BJ (cell line): Measurements from ENCODE around the gene FAM3C. TPM values are rescaled to one million over a fixed set of nuclear protein-coding genes. Genes with fewer than 3 reads are reported as not detected.

Source experiments
- CTCF ChIA-PET: fragments of 350-600 bp; formaldehyde crosslinking; extraction: SDS; loops from one replicate; lab custom pipeline; 2021; ENCODE audit warnings: antibody characterized with exemption, inconsistent platforms; lab: Yijun Ruan, JAX
- POLR2A ChIA-PET: fragments of 300-600 bp; sonication (Branson Sonifier 250); formaldehyde crosslinking; extraction: SDS; loops from one replicate; lab custom pipeline; 2021; ENCODE audit warnings: antibody characterized with exemption; lab: Charles Lee
- DNase-seq: peaks from one replicate; pipeline ENCODE4 v3.0.0-alpha.2; 2011; ENCODE audit warnings: low read depth
- H3K27me3 ChIP-seq: 2 replicates; pipeline ENCODE4 v1.6.0; 2011; ENCODE audit warnings: low read length; ENCODE audit not compliant: control insufficient read depth, insufficient read depth
- H3K36me3 ChIP-seq: 2 replicates; pipeline ENCODE4 v1.5.1; 2011; ENCODE audit warnings: low read length; ENCODE audit not compliant: control insufficient read depth, insufficient read depth
- H3K4me3 ChIP-seq: 2 replicates; pipeline ENCODE4 v1.5.1; 2011; ENCODE audit warnings: low read depth, mild to moderate bottlenecking, control low read depth, low read length
- polyA plus RNA-seq: library from polyadenylated mRNA; depleted of rRNA; stranded (reverse); fragments of >200 nt; gene quantifications from 2 replicates; pipeline ENCODE4 v1.2.3, GENCODE V29; 2011
- TF ChIP-seq, protein P1 (sequence below): IDR thresholded peaks from 2 replicates; pipeline ENCODE4 v1.5.1; 2011; ENCODE audit warnings: low read depth, mild to moderate bottlenecking, control low read depth, inconsistent platforms, low read length, moderate library complexity; ENCODE audit not compliant: insufficient read depth

Gene FAM3C
- polyA plus RNA-seq, 1 experiment: 13.1 TPM

DNA sequence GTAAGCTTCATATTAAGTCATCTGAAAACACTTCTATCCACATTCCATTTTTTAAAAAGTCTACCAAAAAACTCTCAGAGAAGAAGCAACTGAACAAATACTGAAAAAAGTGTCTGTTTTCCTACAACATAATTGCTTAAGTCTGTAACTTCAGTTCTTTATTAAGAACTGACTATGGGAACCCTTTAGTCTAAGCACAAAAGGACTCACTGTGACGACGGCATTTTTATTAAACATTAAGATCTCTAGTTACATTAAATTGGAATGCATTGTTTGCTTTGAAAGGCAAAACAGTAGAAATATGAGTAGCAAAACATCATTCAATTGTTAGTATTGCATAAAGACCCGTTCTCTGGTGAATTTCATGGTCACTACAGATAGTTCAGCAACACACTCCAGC, 5.8 kb upstream of the FAM3C start:
- POLR2A ChIA-PET: interaction anchor here (0.6 kb wide), 1 partner anchor 13 kb away, joined by 3 read pairs; no protein-coding TSS in a partner anchor
- Histone ChIP-seq H3K4me3 (no peak overlapping the region), H3K27me3 (no peaks in the 10 kb centered on the region), H3K36me3 (no peaks in the 10 kb centered on the region)
- DNase-seq: peak; percentile 14
- CTCF ChIA-PET: no interaction called here
- TF ChIP-seq, protein P1, sequence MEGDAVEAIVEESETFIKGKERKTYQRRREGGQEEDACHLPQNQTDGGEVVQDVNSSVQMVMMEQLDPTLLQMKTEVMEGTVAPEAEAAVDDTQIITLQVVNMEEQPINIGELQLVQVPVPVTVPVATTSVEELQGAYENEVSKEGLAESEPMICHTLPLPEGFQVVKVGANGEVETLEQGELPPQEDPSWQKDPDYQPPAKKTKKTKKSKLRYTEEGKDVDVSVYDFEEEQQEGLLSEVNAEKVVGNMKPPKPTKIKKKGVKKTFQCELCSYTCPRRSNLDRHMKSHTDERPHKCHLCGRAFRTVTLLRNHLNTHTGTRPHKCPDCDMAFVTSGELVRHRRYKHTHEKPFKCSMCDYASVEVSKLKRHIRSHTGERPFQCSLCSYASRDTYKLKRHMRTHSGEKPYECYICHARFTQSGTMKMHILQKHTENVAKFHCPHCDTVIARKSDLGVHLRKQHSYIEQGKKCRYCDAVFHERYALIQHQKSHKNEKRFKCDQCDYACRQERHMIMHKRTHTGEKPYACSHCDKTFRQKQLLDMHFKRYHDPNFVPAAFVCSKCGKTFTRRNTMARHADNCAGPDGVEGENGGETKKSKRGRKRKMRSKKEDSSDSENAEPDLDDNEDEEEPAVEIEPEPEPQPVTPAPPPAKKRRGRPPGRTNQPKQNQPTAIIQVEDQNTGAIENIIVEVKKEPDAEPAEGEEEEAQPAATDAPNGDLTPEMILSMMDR: no peak

DNA sequence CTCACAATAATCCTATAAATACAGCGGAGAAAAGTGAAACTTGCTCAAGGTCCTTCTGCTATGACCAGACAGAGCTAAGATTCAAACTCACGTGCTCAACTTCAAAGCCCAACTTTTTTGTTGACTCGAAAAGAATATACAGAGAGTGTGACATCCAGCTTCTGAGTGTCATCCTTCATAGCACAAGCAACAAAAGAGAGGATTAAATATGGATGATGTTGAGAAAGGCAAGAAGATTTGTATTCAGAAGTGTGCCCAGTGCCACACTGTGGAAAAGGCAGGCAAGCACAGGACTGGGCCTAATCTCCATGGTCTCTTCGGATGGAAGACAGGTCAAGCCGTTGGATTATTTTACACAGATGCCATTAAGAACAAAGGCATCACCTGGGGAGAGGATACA, 2.1 kb upstream of the FAM3C start:
- no peak overlapping the region for H3K4me3 ChIP-seq
- CTCF ChIA-PET: interaction anchor here (0.8 to 2.5 kb wide), 5 partner anchors 12 to 223 kb away, joined by 3 to 10 read pairs (median 4); no protein-coding TSS in a partner anchor
- DNase-seq: no peak
- TF ChIP-seq, protein P1: no peak
- no peaks in the 10 kb centered on the region for H3K36me3 ChIP-seq
- POLR2A ChIA-PET: no interaction called here
- no peaks in the 10 kb centered on the region for H3K27me3 ChIP-seq

DNA sequence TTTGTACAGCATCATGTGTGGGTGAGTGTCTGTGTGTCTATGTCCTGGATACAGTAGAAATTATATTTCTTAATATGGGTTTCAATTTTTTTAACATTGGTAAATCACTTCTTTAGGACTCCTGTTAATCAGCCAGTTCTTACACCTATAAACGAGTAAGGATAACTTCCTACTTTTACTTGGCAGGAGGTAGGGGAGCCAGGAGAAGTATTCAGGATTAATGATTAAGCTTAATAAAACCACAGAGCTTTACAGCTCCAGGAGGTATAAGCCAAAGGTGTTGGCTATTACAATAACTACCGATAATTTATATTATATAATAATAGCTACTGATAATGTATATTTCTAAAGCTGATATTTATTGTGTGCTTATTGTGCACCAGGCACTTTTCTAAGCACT, 1.7 kb upstream of the FAM3C start:
- CTCF ChIA-PET: interaction anchor here (0.7 to 2.5 kb wide), 7 partner anchors 13 to 222 kb away, joined by 3 to 10 read pairs (median 3); no protein-coding TSS in a partner anchor
- DNase-seq: no peak
- POLR2A ChIA-PET: no interaction called here
- Histone ChIP-seq H3K27me3 (no peaks in the 10 kb centered on the region), H3K36me3 (no peaks in the 10 kb centered on the region), H3K4me3 (no peak overlapping the region)
- TF ChIP-seq, protein P1: no peak

DNA sequence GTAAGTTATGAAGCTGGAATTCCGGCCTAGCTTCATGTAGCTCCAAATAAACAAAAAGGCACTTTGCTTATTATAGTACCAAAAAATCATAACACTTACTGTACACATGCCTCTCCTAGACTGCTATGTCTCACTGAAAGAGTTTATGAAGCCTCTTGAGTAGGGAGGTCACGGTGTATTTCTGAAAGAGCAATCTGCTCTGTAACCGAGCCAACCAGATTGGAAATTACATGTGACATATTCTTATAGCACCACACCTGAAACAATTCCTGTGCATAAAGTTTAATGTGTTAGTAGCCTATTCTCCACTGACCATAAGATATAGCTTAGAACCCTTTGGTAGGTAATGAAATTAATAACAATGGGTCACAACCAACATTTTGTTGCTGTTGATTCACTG, 1.3 kb upstream of the FAM3C start:
- Histone ChIP-seq H3K27me3 (no peaks in the 10 kb centered on the region), H3K36me3 (no peaks in the 10 kb centered on the region), H3K4me3 (no peak overlapping the region)
- CTCF ChIA-PET: interaction anchor here (0.7 to 2.5 kb wide), 14 partner anchors 13 to 222 kb away, joined by 3 to 14 read pairs (median 4); no protein-coding TSS in a partner anchor
- POLR2A ChIA-PET: no interaction called here
- TF ChIP-seq, protein P1: no peak
- DNase-seq: no peak

DNA sequence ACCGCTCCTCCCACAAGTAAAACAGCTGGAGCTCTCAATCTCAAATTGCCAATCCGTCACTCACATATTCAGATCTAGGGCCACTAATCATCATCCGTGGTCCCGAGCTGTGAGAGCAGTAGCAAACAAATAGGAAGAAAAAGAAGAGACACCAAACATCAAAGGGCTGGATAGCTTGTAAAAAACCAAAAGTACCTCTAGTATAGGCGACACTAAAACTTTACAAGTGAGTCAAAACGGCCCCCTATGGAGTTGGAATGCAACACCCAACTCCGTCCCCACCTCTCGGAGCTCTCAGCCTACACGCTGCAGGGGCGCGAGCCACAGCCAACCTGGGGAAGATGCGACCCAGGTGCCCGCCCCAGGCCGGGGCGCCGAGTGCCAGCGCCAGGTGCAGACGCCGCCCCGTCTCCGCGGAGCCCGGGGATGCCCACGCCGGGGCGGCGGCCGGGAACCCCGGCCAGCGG, 581 bp downstream of the FAM3C start:
- TF ChIP-seq, protein P1: no peak
- no peak for DNase-seq
- ChIA-PET CTCF (interaction anchor here (0.7 to 2.6 kb wide), 19 partner anchors 9 to 153 kb away, joined by 3 to 16 read pairs (median 6); no protein-coding TSS in a partner anchor), POLR2A (interaction anchor here (0.6 kb wide), 2 partner anchors 23 to 28 kb away, joined by 3 to 6 read pairs; no protein-coding TSS in a partner anchor)
- Histone ChIP-seq H3K4me3 (peak overlapping the region; percentile 83), H3K27me3 (no peaks in the 10 kb centered on the region), H3K36me3 (no peaks in the 10 kb centered on the region)
